ENCODE results near the gene ZNF280B. TPM values are rescaled to one million over a fixed set of nuclear protein-coding genes. Genes with fewer than 3 reads are reported as not detected.

The ZNF280B gene
- total and polyA plus RNA-seq, 2 of the 13 experiments (the other 11 are each of a cell fraction or from before 2014, with no cell fraction given) = 3.7 to 3.9 TPM

- Histone ChIP-seq H3K9me3 (ENCODE audit: low read length) (peaks cover 13% of the 10 kb centered on the region), H3K79me2 (ENCODE audit: insufficient read depth, low read length) (no peaks in the 10 kb centered on the region), H3K4me3 (replicated peaks in 1 of 3; ENCODE audit: insufficient read depth in 1 of 3, low read depth in 2 of 3, low read length in 3 of 3) (no peak overlapping the region), H3K4me1 (ENCODE audit: insufficient read depth, low read length) (no peaks in the 10 kb centered on the region), H3K36me3 (replicated peaks in 1 of 2; ENCODE audit: control insufficient read depth in 1 of 2, insufficient read depth in 2 of 2, low read length in 2 of 2) (no peaks in the 10 kb centered on the region), H4K20me1 (ENCODE audit: insufficient read depth, low read length) (no peaks in the 10 kb centered on the region), H3K27ac (ENCODE audit: extremely low read length, insufficient read depth, low read length) (no peak overlapping the region), H3K9ac (ENCODE audit: insufficient read depth, low read depth, low read length) (no peak overlapping the region), H3K27me3 (ENCODE audit: control insufficient read depth in 1 of 2, insufficient read depth in 2 of 2, low read length in 2 of 2) (peaks cover 0 to 6% of the 10 kb centered on the region in 2 experiments; a peak in 1 of 5 replicates), H3K4me2 (ENCODE audit: low read depth, low read length) (no peak overlapping the region), H2AFZ (ENCODE audit: low read length) (no peak overlapping the region)
- POLR2A ChIA-PET = no interaction called here
- TF ChIP-seq HDAC1 (CRISPR knock-in tag; IDR thresholded peaks at IDR 0.05) (no peak), GATAD2A (CRISPR knock-in tag; IDR thresholded peaks at IDR 0.05) (no peak), ZNF691 (CRISPR knock-in tag; IDR thresholded peaks at IDR 0.05; ENCODE audit: borderline replicate concordance, low read depth) (no peak), ZNF652 (CRISPR knock-in tag; IDR thresholded peaks at IDR 0.05; ENCODE audit: borderline replicate concordance, low read depth) (peak; percentile 78), ZNF737 (CRISPR knock-in tag; IDR thresholded peaks at IDR 0.05; ENCODE audit: borderline replicate concordance) (no peak), CTCF (CRISPR knock-in tag; IDR thresholded peaks at IDR 0.05) (peak; percentile 29; the same call in 1 of the 2 replicates)
- intact Hi-C loops (cut with micrococcal nuclease; ENCODE audit: unreplicated experiment) = loop anchor here (10.0 kb wide), 1 partner anchor 122 kb away; no protein-coding TSS in a partner anchor
- in situ Hi-C loops (cut with HindIII; ENCODE audit: extremely low pct_ligation_motif_present, low pct_unique_long_range_greater_than_20kb) = loop anchor here (5.0 kb wide), 1 partner anchor 89 kb away; no protein-coding TSS in a partner anchor
- WGBS (ENCODE audit: low lambda C conversion rate) = 10% methylated on average over 6 of the region's 6 CpGs
- no TSS peak for BruUV-seq (replicated peaks)
- ATAC-seq (no peak), DNase-seq (ENCODE audit: low spot score) (peak; percentile 6), FAIRE-seq (no peak)
- CTCF ChIA-PET (ENCODE audit: low intra/inter-chr PET ratio, low total read pairs) = interaction anchor here (2.0 kb wide), 1 partner anchor 113 kb away, joined by 8 read pairs; no protein-coding TSS in a partner anchor
Observed at GRCh38 chr22:22462813-22463567, 45.6 kb downstream of the ZNF280B start.

Measured in HepG2 (cell line).